GM18868 (cell line): ENCODE results near the gene GPS1.

Experiments
- ATAC-seq: cut with Tn5 transposase; IDR thresholded peaks from one replicate; pipeline ENCODE4 v1.9.1; 2021; ENCODE audit warnings: mild to moderate bottlenecking, moderate library complexity; ENCODE audit not compliant: unreplicated experiment

The GPS1 gene

DNA sequence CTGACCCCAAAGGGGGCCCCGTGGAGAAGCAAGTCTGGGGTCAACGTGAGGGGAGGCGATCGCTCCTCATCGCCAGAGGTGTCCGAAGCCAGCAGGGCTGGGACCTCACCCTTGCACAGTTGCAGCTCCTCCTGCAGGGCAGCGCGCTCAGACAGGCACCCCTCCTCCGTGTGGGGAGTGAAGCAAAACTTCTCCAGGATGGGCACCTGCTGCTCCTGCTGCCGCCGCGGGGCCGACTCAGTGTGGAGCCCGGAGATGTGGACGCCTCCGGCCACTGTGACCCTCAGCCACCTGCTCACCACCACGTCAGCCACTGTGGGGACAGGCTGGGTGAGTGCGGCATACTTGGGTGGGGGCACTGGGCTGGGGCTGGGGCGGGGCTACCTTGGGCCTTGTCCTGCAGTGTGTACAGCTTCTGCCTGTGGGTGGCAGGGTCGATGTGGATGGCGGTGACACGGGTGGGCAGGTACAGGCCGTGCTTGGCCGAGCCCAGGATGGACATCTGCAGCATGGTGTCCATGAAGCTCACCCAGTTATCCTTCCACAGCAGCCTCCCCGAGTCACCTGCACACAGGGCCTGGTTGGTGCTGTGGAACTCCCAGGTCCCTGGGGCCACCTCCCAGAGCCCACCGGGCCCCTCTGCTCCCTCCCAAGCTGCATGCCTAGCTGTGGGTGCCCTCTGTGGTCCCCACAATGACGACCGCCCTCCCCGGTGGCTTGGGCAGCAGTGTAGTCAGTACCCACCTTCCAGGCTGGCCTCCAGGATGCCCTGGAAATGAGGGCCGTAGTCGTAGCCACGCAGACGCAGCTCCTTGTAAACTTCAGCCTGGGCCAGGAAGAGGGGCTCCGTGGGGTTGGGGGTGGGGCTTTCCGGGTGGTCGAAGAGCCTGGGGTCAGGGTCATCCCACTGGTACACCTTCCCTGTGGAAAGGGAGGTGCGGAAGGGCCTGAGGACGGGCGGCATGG, 35.5 kb downstream of the GPS1 start:
- no peak for ATAC-seq

GRCh38 chr17:82087961-82088837, 36.5 kb downstream of the GPS1 start:
- ATAC-seq = no peak

DNA sequence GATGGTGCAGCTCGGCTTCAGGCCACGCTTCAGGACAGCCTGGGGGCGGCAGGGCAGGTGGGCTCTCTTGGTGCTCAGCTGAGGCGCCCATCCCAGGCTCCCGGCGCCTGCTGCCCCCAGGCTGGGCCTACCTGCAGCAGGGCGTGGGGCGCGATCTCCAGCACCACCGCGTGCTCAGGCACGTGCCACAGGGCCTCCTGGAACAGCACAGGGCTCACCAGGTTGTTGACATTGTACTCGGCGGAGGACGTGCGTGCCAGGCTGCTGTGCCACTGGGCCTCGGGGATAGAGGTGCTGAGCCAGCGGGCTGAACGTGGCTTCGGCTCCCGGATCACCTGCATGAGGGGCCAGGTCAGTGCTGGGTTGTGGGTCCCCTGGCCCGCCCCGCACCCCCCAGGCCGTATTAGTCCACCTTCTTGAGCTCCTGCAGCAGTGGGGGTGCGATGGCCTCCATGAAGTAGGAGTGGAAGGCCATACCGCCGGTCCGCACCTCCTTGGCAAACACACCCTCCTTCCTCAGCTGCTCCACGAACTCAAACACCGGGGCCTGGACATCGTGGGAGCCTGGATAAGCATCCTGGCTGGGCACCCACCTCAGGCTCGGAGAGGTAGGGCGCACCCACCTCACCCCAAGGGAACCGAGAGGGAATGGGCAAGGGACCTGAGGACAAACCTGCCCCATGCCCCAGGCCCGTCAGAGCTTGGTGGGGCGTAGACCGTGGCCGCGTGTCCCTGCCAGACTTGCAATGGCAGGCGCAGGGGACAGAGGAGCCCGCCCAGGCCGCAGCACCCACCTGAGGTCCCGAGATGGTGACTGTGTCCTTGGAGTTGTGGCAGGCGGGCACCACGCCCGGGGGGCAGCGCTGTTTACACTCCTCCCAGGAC, 37.4 kb downstream of the GPS1 start:
- ATAC-seq = no peak

DNA sequence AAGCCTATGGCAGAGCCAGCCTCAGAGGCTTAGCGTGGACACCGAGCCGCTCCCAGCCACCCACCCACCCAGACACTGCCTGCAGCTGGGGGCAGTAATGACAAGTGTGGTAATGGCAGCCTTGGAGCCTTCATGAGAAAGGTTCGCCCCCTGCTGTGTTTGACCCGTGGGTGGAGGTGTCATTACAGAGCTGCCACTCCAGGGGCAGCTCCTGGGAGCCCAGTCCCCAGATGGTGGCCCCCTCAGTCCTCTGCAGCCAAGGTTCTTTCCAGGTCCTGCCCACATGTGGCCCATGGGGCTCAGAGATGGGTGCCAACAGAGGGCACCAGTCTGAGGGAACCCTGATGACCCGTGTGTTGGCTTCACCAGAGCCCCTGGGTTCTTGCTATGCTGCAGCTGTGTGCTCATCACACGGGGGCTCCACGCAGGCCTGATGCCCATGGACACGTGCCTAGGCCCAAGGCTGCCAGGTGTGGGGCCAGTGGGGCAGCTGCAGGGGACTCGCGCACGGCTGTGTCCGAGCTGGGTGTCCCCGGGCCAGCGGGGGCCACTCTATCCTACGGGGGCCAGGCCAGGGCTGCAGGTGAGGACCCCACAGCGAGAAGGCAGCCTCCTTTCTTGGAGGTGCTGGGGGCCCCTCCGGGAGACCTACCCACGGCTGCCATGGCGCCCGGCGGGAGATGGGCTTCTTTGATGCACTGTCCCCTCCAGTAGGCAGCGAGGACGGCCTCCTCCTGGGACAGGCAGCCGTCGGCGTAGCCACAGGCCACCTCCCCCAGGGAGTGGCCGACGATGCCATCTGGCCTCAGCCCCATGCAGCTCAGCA, 38.2 kb downstream of the GPS1 start:
- ATAC-seq = no peak

- ATAC-seq = no peak
Measured at GRCh38 chr17:82090549-82091263, 39.0 kb downstream of the GPS1 start.

- ATAC-seq = no peak
Measured at GRCh38 chr17:82091264-82092066, 39.8 kb downstream of the GPS1 start.

- ATAC-seq = no peak
Measured at GRCh38 chr17:82092094-82092586, 40.4 kb downstream of the GPS1 start.

GRCh38 chr17:82092628-82092994, 40.9 kb downstream of the GPS1 start:
- ATAC-seq = no peak

- ATAC-seq = no peak
Measured at GRCh38 chr17:82092995-82093751, 41.5 kb downstream of the GPS1 start.

GRCh38 chr17:82094931-82095776, 43.5 kb downstream of the GPS1 start:
- ATAC-seq = no peak

DNA sequence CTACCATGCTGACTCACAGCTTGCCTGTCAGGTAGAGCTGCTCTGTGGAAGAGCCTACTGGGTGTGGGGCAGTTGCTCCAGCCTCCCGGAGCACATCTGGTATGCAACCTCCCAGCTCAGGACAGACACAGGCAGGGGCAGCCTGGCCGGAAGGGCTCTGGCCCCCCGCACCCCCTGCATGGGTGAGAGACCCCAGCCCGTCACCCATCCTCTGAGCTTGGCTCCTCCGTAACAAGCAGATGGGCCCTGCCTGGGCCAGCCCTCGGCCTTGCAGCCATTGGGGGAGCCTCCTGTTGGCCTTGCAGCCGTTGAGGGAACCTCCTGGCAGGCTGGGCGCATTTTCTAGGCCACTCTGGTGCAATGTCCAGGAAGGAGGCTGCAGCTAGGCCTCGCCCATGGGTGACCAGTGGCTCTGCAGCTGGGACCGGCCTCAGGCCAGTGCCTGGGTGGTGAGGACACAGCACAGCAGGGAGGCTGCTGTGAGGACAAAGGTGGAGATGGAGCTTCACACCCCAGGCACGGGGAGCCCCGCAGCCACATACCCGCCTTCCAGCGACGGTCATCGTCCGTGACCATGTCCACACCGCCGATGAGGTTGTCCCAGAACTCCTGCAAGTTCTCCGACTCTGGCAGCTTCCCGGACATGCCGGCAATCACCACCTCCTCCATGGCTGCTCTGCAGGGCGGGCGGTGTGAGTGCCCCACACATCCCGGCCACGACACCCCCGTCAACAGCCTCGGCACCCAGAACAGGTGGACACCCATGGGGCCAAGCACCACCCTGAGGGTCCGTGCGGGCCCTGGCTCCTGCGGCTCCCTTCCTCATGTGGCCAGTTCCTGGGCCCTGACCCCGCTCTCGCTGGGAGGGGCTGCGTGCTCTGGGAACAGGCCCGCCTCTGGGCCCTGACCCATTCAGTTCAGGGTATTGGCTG, 44.3 kb downstream of the GPS1 start:
- no peak for ATAC-seq

- ATAC-seq = no peak
Measured at GRCh38 chr17:82096709-82097183, 45.0 kb downstream of the GPS1 start.

GRCh38 chr17:82097184-82097918, 45.7 kb downstream of the GPS1 start:
- peak; percentile 0 for ATAC-seq

GRCh38 chr17:82097919-82098168, 46.1 kb downstream of the GPS1 start:
- peak; percentile 12 for ATAC-seq
